GM12878 (cell line): Measurements from ENCODE around the gene CADM2. TPM values are rescaled to one million over a fixed set of nuclear protein-coding genes. Genes with fewer than 3 reads are reported as not detected.

ENCODE experiments used
- ATAC-seq: fragments of 200-7000 bp; cut with Tn5 transposase; 3 replicates; pipeline ENCODE4 v1.9.1; 2020; ENCODE audit warnings: mild to moderate bottlenecking, moderate library complexity
- BruUV-seq: library from RNA; stranded (reverse); fragments of 400-500 nt; replicated peaks from 2 replicates; lab custom pipeline; 2021; lab: Mats Ljungman, UMichigan
- CTCF ChIA-PET: fragments of 300-600 bp; sonication (Branson Sonifier 250); formaldehyde crosslinking; extraction: SDS; loops from one replicate; lab custom pipeline; 2021; ENCODE audit warnings: inconsistent platforms; lab: Yijun Ruan, JAX
- POLR2A ChIA-PET: fragments of 350-600 bp; formaldehyde crosslinking; extraction: SDS; loops from one replicate; lab custom pipeline; 2021; ENCODE audit warnings: inconsistent platforms; lab: Charles Lee
- RAD21 ChIA-PET: fragments of 300-600 bp; sonication (Branson Sonifier 250); formaldehyde crosslinking; loops from one replicate; lab custom pipeline; 2023; ENCODE audit warnings: antibody characterized with exemption; ENCODE audit not compliant: unreplicated experiment; lab: Charles Lee
- SMC1A ChIA-PET: fragments of 300-600 bp; sonication (Branson Sonifier 250); formaldehyde crosslinking; loops from one replicate; lab custom pipeline; 2023; ENCODE audit not compliant: unreplicated experiment, uncharacterized antibody; lab: Charles Lee
- DNase-seq: peaks from one replicate; pipeline ENCODE4 v3.0.0-alpha.2; 2011; ENCODE audit warnings: low read depth, low spot score
- FAIRE-seq: peaks from 3 replicates; lab custom pipeline; 2011; peaks lifted over from hg19 to GRCh38; lab: Jason Lieb, UNC
- H2AFZ ChIP-seq: 2 replicates; pipeline ENCODE4 v1.6.0; 2011; ENCODE audit warnings: low read depth, low read length, control low read depth; ENCODE audit not compliant: control insufficient read depth
- H3K27ac ChIP-seq: 2 replicates; pipeline ENCODE4 v1.5.1; 2011; ENCODE audit warnings: control low read depth; ENCODE audit not compliant: control insufficient read depth, insufficient read depth
- H3K27me3 ChIP-seq, 2 experiments: replicated peaks in 1 of 2; 2 replicates each; pipeline versions ENCODE4 v1.6.0 to v1.6.1; 2011; ENCODE audit warnings: low read length in 1 of 2; ENCODE audit not compliant: control insufficient read depth in 2 of 2, insufficient read depth in 2 of 2
- H3K36me3 ChIP-seq, 2 experiments: 2 replicates each; pipeline ENCODE4 v1.5.1; 2011; ENCODE audit warnings: low read length in 1 of 2; ENCODE audit not compliant: control insufficient read depth in 2 of 2, insufficient read depth in 2 of 2
- H3K4me1 ChIP-seq: 2 replicates; pipeline ENCODE4 v1.6.1; 2011; ENCODE audit warnings: mild to moderate bottlenecking, low read length, moderate library complexity, mixed read lengths; ENCODE audit not compliant: control insufficient read depth, insufficient read depth
- H3K4me2 ChIP-seq: 2 replicates; pipeline ENCODE4 v1.6.0; 2011; ENCODE audit warnings: control low read depth; ENCODE audit not compliant: control insufficient read depth, insufficient read depth
- H3K4me3 ChIP-seq: fragments of 200-600 bp; sonication (generic); 2 replicates; pipeline ENCODE4 v1.5.1; 2016
- H3K79me2 ChIP-seq: 2 replicates; pipeline ENCODE4 v1.6.0; 2011; ENCODE audit warnings: low read length; ENCODE audit not compliant: control insufficient read depth, insufficient read depth
- H3K9ac ChIP-seq: 2 replicates; pipeline ENCODE4 v1.8.0; 2011; ENCODE audit warnings: low read length, control low read depth, mixed read lengths; ENCODE audit not compliant: control insufficient read depth, insufficient read depth
- H3K9me3 ChIP-seq: replicated peaks from 3 replicates; pipeline ENCODE4 v1.5.1; 2011; ENCODE audit warnings: mild to moderate bottlenecking, low read length; ENCODE audit not compliant: control insufficient read depth, insufficient read depth
- H4K20me1 ChIP-seq: 2 replicates; pipeline ENCODE4 v1.6.0; 2011; ENCODE audit not compliant: control insufficient read depth, insufficient read depth
- EED ChIP-seq: sonication (generic); IDR thresholded peaks from 2 replicates; pipeline ENCODE4 v1.6.1; 2016; ENCODE audit warnings: antibody characterized with exemption, low read depth
- ETV6 ChIP-seq, 2 experiments: fragments of 450-650 bp in 1 of 2; IDR thresholded peaks in 1 of 2; conservative IDR thresholded peaks in 1 of 2; 2 replicates each; pipeline ENCODE4 v1.6.1; 2014; ENCODE audit warnings: antibody characterized with exemption in 1 of 2, borderline replicate concordance in 1 of 2, low read depth in 1 of 2, mild to moderate bottlenecking in 1 of 2, moderate library complexity in 1 of 2
- FOS ChIP-seq: IDR thresholded peaks from 3 replicates; pipeline ENCODE4 v1.6.1; 2011; ENCODE audit warnings: borderline replicate concordance; ENCODE audit not compliant: insufficient read length; ENCODE audit errors: extremely low read depth
- HDAC6 ChIP-seq: fragments of 200-600 bp; sonication (generic); IDR thresholded peaks from one replicate; pipeline ENCODE4 v1.8.0; 2017; ENCODE audit warnings: antibody characterized with exemption; ENCODE audit not compliant: unreplicated experiment
- JUNB ChIP-seq: IDR thresholded peaks from 2 replicates; pipeline ENCODE4 v1.6.1; 2016; ENCODE audit warnings: antibody characterized with exemption, mild to moderate bottlenecking
- MEF2B ChIP-seq: fragments of 450-650 bp; IDR thresholded peaks from 2 replicates; pipeline ENCODE4 v1.6.1; 2018; ENCODE audit warnings: mild to moderate bottlenecking, moderate library complexity; ENCODE audit not compliant: partially characterized antibody, poor library complexity, severe bottlenecking
- NRF1 ChIP-seq: conservative IDR thresholded peaks from 2 replicates; pipeline ENCODE4 v1.6.1; 2011; ENCODE audit warnings: mild to moderate bottlenecking, low read depth, low read length, improper control_type of control experiment
- POLR2A ChIP-seq: IDR thresholded peaks from 2 replicates; pipeline ENCODE4 v1.6.1; 2011; ENCODE audit warnings: low read depth, mild to moderate bottlenecking, low read length
- SREBF2 ChIP-seq: IDR thresholded peaks from 2 replicates; pipeline ENCODE4 v1.6.1; 2012; ENCODE audit warnings: mild to moderate bottlenecking, low read length
- SUPT20H ChIP-seq: IDR thresholded peaks from 2 replicates; pipeline ENCODE4 v1.6.1; 2011; ENCODE audit warnings: low read depth, mild to moderate bottlenecking, low read length, moderate library complexity, borderline replicate concordance; ENCODE audit not compliant: control insufficient read depth
- WGBS: methylation state at CpG from one replicate; pipeline ENCODE4 v1.1.6; 2016; ENCODE audit warnings: low lambda C conversion rate; ENCODE audit not compliant: insufficient replicate concordance, insufficient coverage; ENCODE audit errors: missing lambda C conversion rate; 5-methylcytosine and 5-hydroxymethylcytosine counted together
- in situ Hi-C: fragments of 300-500 bp; cut with MboI; formaldehyde crosslinking; loops from 9 replicates; pipeline ENCODE4 v1.14.3; 2018; ENCODE audit warnings: mixed read lengths
- intact Hi-C: fragments of 100-400 bp; cut with micrococcal nuclease; formaldehyde crosslinking; loops from one replicate; pipeline ENCODE4 v1.14.2; 2022; ENCODE audit not compliant: unreplicated experiment
- polyA plus RNA-seq, 11 experiments: library from polyadenylated mRNA; depleted of rRNA in 4 of 11; unstranded in 6 of 11; stranded (reverse) in 5 of 11; fragments of >200 nt; fragmentation: Nextera tagmentation in 4 of 11; fragmentation: Illumina TruSeq in 1 of 11; extraction: Ambion mirVana in 4 of 11; extraction: Trizol in 1 of 11; gene quantifications; 1 replicate in 1 of 11; 2 replicates in 10 of 11; pipeline versions ENCODE4 v1.2.1 to v1.2.3, GENCODE V29; 2011 to 2016; ENCODE audit warnings: inconsistent platforms in 2 of 11, missing spikeins in 2 of 11, low read depth in 1 of 11
- total RNA-seq, 4 experiments: library from RNA; depleted of rRNA in 3 of 4; stranded (reverse); fragments of >200 nt in 3 of 4; fragmentation: Illumina TruSeq in 1 of 4; extraction: Trizol in 1 of 4; gene quantifications; 2 replicates each; pipeline versions ENCODE4 v1.2.1 to v1.2.3, GENCODE V29; 2013 to 2021
- TF ChIP-seq, protein P1 (sequence below): IDR thresholded peaks from 2 replicates; pipeline ENCODE4 v1.6.1; 2012; ENCODE audit warnings: low read depth, low read length, improper control_type of control experiment
- TF ChIP-seq, protein P2 (sequence below): fragments of 450-650 bp; IDR thresholded peaks from 2 replicates; pipeline ENCODE4 v1.6.1; 2014; ENCODE audit warnings: mild to moderate bottlenecking

Gene CADM2
- total and polyA plus RNA-seq, 10 of the 15 experiments (the other 5 are each of a cell fraction or from before 2014, with no cell fraction given): 0.13 TPM; not detected in 9

GRCh38 chr3:84985795-84986194 is 27.0 kb downstream of the CADM2 start:
- 0% methylated on average over 1 of the region's 1 CpG for WGBS
- no peak overlapping the region for H3K27ac ChIP-seq
- no TSS peak for BruUV-seq
- H3K79me2 ChIP-seq: no peaks in the 10 kb centered on the region
- intact Hi-C loops: no loop called here
- SMC1A ChIA-PET: no interaction called here
- no peaks in the 10 kb centered on the region for H3K4me1 ChIP-seq
- FAIRE-seq (no peak), ATAC-seq (no peak), DNase-seq (no peak)
- H3K27me3 ChIP-seq: no peaks in the 10 kb centered on the region
- H3K4me3 ChIP-seq: no peak overlapping the region
- in situ Hi-C loops: no loop called here
- TF ChIP-seq ETV6 (conservative IDR thresholded peaks at IDR 0.05 in 1 of 2, IDR thresholded peaks at IDR 0.05 in 1 of 2; ENCODE audit: borderline replicate concordance in 1 of 2, low read depth in 1 of 2) (no peak), POLR2A (no peak), NRF1 (no peak), SREBF2 (no peak), FOS (no peak), JUNB (no peak), EED (no peak), HDAC6 (no peak), SUPT20H (no peak), MEF2B (no peak)
- TF ChIP-seq, protein P1, sequence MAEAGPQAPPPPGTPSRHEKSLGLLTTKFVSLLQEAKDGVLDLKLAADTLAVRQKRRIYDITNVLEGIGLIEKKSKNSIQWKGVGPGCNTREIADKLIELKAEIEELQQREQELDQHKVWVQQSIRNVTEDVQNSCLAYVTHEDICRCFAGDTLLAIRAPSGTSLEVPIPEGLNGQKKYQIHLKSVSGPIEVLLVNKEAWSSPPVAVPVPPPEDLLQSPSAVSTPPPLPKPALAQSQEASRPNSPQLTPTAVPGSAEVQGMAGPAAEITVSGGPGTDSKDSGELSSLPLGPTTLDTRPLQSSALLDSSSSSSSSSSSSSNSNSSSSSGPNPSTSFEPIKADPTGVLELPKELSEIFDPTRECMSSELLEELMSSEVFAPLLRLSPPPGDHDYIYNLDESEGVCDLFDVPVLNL: no peak
- TF ChIP-seq, protein P2, sequence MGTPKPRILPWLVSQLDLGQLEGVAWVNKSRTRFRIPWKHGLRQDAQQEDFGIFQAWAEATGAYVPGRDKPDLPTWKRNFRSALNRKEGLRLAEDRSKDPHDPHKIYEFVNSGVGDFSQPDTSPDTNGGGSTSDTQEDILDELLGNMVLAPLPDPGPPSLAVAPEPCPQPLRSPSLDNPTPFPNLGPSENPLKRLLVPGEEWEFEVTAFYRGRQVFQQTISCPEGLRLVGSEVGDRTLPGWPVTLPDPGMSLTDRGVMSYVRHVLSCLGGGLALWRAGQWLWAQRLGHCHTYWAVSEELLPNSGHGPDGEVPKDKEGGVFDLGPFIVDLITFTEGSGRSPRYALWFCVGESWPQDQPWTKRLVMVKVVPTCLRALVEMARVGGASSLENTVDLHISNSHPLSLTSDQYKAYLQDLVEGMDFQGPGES: no peak
- RAD21 ChIA-PET: no interaction called here
- CTCF ChIA-PET: no interaction called here
- H4K20me1 ChIP-seq: no peaks in the 10 kb centered on the region
- POLR2A ChIA-PET: no interaction called here
- H3K9me3 ChIP-seq: no peaks in the 10 kb centered on the region
- no peaks in the 10 kb centered on the region for H3K36me3 ChIP-seq
- no peak overlapping the region for H2AFZ ChIP-seq
- H3K4me2 ChIP-seq: no peak overlapping the region
- H3K9ac ChIP-seq: no peak overlapping the region
